ENCODE measurements around the gene ZBTB20.

Gene ZBTB20

DNA sequence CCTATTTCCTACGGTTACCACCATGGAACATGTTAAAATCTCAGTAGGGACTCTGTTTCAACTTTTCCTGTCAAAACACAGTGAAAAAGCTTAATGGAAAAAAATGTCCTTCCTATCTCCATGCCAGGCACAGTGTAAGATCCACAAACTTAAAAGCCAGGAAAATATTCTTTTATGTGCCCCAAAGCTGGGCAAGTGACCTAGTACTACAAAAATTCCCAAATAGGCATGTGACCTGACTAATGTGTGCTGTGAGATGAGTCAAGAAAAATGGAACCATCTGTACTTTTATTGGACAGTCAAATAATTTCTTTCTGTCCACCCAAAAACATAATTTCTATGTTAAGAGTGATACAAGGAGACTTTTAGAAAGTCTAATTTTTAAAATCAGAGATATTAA, 406.0 kb downstream of the ZBTB20 start:
- no peak overlapping the region for H3K4me3 Mint-ChIP-seq
- DNase-seq: no peak

DNA sequence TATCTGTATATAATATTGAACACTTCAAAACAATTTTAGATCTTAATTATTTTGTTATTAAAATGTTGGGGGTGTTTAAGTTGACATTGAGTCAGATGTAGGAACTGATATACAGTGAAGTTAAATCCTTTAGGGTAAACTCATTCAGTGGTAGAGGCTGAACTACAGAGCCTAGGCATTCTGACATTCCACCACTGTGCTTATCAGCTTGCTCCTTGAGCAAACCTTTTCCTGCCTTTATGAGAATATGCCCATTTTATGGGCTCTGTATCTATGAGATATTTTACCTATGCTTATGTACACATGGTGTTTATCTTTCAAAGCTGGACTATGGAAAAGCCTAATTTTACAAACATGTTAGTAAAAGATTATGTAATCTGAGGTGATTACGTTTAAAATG, 407.5 kb downstream of the ZBTB20 start:
- no peaks in the 10 kb centered on the region for H3K36me3 Mint-ChIP-seq (ENCODE audit: low read depth)
- no peaks in the 10 kb centered on the region for H3K27me3 Mint-ChIP-seq
- ATAC-seq (no peak), DNase-seq (no peak)
- H3K9me3 Mint-ChIP-seq: no peaks in the 10 kb centered on the region
- H3K4me1 Mint-ChIP-seq: peaks cover 6% of the 10 kb centered on the region
- no peak overlapping the region for H3K27ac Mint-ChIP-seq
- no peak overlapping the region for H3K4me3 Mint-ChIP-seq

More for the DNA sequence above, 406.0 kb downstream of the ZBTB20 start:
- H3K36me3 Mint-ChIP-seq (ENCODE audit: low read depth): no peaks in the 10 kb centered on the region
- H3K27me3 Mint-ChIP-seq: no peaks in the 10 kb centered on the region
- H3K9me3 Mint-ChIP-seq: no peaks in the 10 kb centered on the region
- no peak overlapping the region for H3K27ac Mint-ChIP-seq
- ATAC-seq: no peak
- H3K4me1 Mint-ChIP-seq: peaks cover 9% of the 10 kb centered on the region

DNA sequence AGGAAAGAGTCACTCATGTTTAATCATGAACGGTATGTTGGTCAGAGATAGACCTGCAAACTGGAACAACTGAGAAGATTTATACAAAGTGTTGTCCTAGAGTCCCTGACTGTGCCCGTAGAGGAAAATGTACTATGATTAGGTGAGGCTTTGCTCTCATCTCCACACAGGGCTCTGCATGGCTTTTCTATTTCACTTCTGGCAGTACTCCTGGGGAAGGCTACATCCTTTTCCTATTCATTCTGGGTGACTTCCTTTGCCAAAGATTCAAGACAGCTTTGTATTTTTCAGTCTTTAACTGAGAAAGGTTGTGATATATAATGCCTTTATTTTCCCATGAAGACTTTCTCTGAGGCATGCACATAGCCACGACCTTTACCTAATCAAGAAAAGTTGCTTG, 414.7 kb downstream of the ZBTB20 start:
- DNase-seq (no peak), ATAC-seq (no peak)
- Mint-ChIP-seq H3K36me3 (ENCODE audit: low read depth) (no peaks in the 10 kb centered on the region), H3K4me1 (peaks cover 5% of the 10 kb centered on the region), H3K27me3 (no peaks in the 10 kb centered on the region), H3K9me3 (no peaks in the 10 kb centered on the region), H3K27ac (no peak overlapping the region), H3K4me3 (no peak overlapping the region)

DNA sequence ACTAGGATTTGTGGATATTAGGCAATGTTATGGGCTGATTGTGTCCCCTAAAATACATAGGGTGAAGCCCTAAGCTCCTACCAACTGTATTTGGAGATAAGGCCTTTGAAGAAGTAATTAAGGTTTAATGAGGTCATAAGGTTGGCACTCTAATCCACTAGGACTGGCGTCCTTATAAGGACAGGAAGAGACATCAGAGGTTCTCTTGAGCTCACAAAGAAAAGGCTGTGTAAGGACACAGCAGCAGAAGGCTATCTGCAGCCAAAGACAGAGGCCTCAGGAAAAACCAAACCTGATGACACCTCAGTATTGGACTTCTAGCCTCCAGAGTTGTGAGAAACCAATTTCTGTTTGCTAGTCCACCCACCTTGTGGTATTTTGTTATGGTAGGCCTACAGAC, 416.7 kb downstream of the ZBTB20 start:
- Mint-ChIP-seq H3K4me3 (no peak overlapping the region), H3K27me3 (no peaks in the 10 kb centered on the region), H3K36me3 (ENCODE audit: low read depth) (no peaks in the 10 kb centered on the region), H3K27ac (no peak overlapping the region), H3K4me1 (peaks cover 7% of the 10 kb centered on the region), H3K9me3 (no peaks in the 10 kb centered on the region)
- DNase-seq: no peak
- no peak for ATAC-seq

DNA sequence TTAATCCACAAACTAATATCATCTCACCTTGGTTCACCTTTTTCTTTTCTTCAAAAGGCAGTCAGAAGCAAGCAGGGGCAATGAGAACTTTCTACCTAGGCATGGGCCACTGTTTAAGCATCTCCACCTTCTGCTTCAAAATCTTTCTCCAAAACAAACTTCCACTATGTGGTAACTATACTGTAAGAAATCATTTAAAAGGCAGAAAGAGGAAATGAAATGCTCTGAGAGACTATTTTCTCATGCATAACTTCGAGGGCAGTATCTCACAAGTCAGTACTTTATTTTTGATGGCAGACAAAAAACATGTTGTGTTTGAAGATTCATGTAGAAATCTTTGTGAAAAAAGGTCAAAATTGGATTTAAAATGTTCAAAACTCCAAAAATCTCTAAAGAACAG, 419.7 kb downstream of the ZBTB20 start:
- Mint-ChIP-seq H3K9me3 (no peaks in the 10 kb centered on the region), H3K4me3 (no peak overlapping the region), H3K36me3 (ENCODE audit: low read depth) (peaks cover 2% of the 10 kb centered on the region), H3K27me3 (no peaks in the 10 kb centered on the region), H3K4me1 (peaks cover 12% of the 10 kb centered on the region), H3K27ac (no peak overlapping the region)
- no peak for DNase-seq
- no peak for ATAC-seq

DNA sequence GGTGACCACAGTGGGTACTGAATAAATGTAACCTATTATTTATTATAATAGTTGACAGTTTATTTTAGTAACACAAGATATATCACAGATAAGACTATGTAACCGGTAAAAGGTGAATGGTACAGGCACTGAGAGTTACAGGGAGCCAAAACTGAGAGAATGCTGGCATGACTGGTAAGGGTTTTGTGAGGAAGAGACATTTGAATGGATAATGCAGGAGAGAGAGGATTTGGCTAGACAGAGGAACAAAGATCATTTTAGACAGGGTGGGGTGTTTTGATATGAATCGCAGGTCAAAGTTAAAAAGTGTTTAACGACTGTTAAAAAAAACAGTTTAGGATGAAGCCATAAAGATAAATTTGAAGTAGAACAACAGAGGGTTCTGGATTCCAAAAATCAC, 421.1 kb downstream of the ZBTB20 start:
- ATAC-seq (no peak), DNase-seq (no peak)
- H3K27ac Mint-ChIP-seq: no peak overlapping the region
- peaks cover 22% of the 10 kb centered on the region for H3K4me1 Mint-ChIP-seq
- no peaks in the 10 kb centered on the region for H3K9me3 Mint-ChIP-seq
- no peaks in the 10 kb centered on the region for H3K27me3 Mint-ChIP-seq
- H3K36me3 Mint-ChIP-seq (ENCODE audit: low read depth): peaks cover 2% of the 10 kb centered on the region
- no peak overlapping the region for H3K4me3 Mint-ChIP-seq

DNA sequence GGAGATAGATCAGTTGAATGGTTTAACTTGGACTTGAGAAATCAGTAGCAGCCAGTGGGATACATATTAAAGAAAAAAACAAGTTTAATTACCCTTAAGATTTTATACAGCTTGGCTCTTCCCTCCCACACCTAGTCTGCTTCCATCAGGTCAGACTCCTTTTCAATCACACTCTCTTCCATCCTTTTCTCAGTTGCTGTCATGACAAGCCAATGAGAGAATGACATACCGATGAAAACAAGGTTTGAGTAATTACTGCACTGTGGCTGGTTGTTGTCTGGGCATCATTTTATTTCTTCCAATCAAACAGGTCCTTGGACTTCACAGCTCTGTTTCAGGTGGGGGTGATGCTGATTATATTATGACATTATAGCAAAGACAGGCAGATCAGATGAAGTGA, 424.6 kb downstream of the ZBTB20 start:
- ATAC-seq (no peak), DNase-seq (no peak)
- Mint-ChIP-seq H3K4me3 (no peak overlapping the region), H3K9me3 (no peaks in the 10 kb centered on the region), H3K36me3 (ENCODE audit: low read depth) (peaks cover 2% of the 10 kb centered on the region), H3K27ac (no peak overlapping the region), H3K27me3 (no peaks in the 10 kb centered on the region), H3K4me1 (peaks cover 23% of the 10 kb centered on the region)

DNA sequence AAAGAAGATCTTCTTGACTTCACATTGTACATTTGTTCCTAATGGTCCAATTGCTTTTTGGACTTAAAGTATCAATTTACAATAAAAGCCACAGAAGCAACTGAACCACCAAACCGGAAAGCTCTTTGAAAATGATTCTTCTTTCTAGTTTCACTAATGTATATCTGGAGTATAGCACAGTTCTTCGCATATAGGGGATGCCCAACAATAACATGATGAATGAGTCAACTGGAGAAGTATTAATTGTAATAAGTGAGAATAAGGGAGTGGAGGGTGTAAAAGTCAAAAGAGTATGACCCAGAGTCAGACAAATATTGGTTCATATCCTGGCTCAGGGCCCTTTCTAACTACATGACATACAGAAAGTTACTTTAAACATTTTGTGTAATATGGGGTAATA, 425.2 kb downstream of the ZBTB20 start:
- H3K27me3 Mint-ChIP-seq: no peaks in the 10 kb centered on the region
- peaks cover 2% of the 10 kb centered on the region for H3K36me3 Mint-ChIP-seq (ENCODE audit: low read depth)
- DNase-seq (no peak), ATAC-seq (peak; percentile 81)
- H3K27ac Mint-ChIP-seq: no peak overlapping the region
- H3K4me1 Mint-ChIP-seq: peaks cover 20% of the 10 kb centered on the region
- H3K4me3 Mint-ChIP-seq: no peak overlapping the region
- H3K9me3 Mint-ChIP-seq: no peaks in the 10 kb centered on the region

DNA sequence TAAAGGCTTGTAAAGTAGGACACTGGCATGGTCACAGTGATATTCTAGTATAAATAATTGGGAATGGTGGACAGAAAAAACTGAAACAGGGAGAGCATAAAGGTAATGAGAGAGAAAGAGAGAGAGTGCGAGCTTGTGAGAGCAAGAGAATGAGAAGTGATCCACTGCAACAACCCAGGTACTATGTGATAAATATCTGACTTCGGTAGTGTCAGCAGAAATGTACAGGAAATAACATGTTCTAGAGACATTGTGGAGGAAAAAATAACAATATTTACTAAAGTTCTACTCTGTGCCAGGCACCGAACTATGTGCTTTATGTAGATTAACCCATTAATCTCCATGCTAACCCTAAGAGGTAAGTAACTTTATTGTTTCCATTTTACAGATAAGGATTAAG, 425.9 kb downstream of the ZBTB20 start:
- Mint-ChIP-seq H3K4me1 (peaks cover 20% of the 10 kb centered on the region), H3K27me3 (no peaks in the 10 kb centered on the region), H3K9me3 (no peaks in the 10 kb centered on the region), H3K4me3 (no peak overlapping the region), H3K36me3 (ENCODE audit: low read depth) (peaks cover 6% of the 10 kb centered on the region), H3K27ac (no peak overlapping the region)
- no peak for ATAC-seq
- no peak for DNase-seq

DNA sequence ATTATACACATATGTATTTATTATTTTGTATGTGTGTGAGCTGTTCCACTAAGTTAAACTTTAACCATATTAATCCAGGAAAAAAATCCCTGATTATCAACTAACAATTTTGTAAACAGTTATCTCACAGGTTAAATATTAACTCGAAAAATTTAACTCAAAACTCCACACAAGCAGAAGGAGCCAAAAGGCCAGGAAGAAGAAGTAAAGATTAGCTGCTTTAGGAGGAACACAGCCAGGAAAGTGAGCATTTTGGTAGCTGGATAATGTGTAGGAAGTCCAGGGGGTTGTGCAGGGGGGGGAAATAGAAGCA, 428.2 kb downstream of the ZBTB20 start:
- no peak overlapping the region for H3K4me3 Mint-ChIP-seq
- H3K27me3 Mint-ChIP-seq: no peaks in the 10 kb centered on the region
- no peak overlapping the region for H3K27ac Mint-ChIP-seq
- no peak for DNase-seq
- peaks cover 6% of the 10 kb centered on the region for H3K36me3 Mint-ChIP-seq (ENCODE audit: low read depth)
- H3K4me1 Mint-ChIP-seq: peaks cover 20% of the 10 kb centered on the region
- ATAC-seq: no peak
- H3K9me3 Mint-ChIP-seq: no peaks in the 10 kb centered on the region

DNA sequence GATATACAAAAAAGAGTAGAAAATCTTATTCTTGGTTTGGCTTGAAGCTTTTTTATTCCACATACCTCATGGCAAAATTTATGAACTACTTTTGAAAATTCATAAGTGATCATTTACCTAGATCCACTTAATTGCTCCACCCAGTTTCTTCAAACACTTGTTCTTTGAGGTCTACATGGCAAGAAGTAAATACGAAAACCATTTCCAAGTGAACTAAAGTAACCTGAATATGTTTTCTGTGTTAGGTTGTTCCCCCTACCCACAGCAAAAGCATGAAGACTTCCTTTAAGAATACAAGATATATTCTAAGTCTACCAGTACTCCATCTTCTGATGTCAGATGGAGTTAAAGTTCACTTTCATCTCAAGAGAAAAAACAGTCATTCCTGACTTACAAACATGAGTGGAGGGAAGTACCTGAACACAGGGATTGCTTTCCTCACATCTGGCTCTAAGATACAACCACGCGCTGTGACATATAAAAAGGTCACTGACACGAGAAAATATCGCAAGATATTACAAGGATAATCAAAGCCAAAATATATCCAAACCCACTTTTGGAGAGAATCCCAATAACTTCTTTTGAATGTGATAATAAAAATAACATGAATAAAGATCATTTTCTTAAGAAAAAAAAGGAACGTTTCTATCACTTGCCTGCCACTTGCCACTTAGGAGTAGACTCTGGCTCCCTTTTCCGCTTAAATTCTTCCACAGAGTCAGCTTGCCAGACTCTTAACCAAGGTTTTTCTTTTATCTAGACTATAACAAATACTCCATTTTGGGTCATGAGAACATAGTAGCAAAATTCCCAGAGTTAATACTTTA, 428.8 kb downstream of the ZBTB20 start:
- Mint-ChIP-seq H3K27ac (no peak overlapping the region), H3K27me3 (no peaks in the 10 kb centered on the region), H3K9me3 (no peaks in the 10 kb centered on the region), H3K36me3 (ENCODE audit: low read depth) (peaks cover 8% of the 10 kb centered on the region), H3K4me3 (no peak overlapping the region), H3K4me1 (peaks cover 20% of the 10 kb centered on the region)
- DNase-seq: no peak
- ATAC-seq: no peak

DNA sequence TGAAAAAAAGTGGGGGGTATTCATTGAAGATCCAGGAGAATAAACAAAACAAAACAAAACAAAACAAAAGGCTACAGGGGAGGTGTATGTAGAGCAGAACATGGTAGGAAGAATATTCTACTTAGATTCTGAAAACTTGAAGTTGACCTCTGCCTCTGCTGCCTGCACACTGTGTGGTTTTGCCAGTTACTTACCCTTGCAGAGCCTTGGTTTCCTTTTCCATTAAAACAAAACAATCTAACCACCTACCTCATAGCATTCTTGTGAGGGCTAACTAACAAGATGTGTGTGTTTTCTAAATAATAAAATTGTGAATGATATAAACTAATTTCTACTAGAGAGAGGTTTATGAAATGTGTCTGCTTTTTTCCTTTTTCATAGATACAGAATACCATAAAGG, 430.2 kb downstream of the ZBTB20 start:
- Mint-ChIP-seq H3K4me3 (no peak overlapping the region), H3K9me3 (no peaks in the 10 kb centered on the region), H3K4me1 (peaks cover 11% of the 10 kb centered on the region), H3K27ac (no peak overlapping the region), H3K27me3 (no peaks in the 10 kb centered on the region), H3K36me3 (ENCODE audit: low read depth) (peaks cover 6% of the 10 kb centered on the region)
- no peak for DNase-seq
- no peak for ATAC-seq

DNA sequence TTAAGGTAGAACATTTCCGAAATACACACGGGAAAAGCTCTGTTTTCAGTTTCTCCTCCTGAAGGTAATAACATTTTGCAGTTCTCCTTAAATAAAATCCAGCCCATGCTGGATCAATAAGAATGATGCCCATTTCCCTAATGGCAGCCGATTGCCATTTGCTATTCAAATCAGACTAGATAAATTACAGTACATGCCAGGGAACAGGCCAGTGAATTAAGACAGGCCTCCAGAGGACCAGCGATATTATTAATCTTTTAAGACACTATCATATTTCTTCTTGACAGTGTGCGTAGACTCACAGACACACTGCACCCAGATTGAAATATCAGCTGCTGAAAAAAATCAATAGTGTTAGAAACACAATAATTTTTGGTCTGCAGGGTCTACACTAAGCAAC, 431.0 kb downstream of the ZBTB20 start:
- ATAC-seq (no peak), DNase-seq (no peak)
- Mint-ChIP-seq H3K9me3 (no peaks in the 10 kb centered on the region), H3K4me3 (no peak overlapping the region), H3K36me3 (ENCODE audit: low read depth) (peaks cover 6% of the 10 kb centered on the region), H3K27me3 (no peaks in the 10 kb centered on the region), H3K4me1 (peaks cover 3% of the 10 kb centered on the region), H3K27ac (no peak overlapping the region)

DNA sequence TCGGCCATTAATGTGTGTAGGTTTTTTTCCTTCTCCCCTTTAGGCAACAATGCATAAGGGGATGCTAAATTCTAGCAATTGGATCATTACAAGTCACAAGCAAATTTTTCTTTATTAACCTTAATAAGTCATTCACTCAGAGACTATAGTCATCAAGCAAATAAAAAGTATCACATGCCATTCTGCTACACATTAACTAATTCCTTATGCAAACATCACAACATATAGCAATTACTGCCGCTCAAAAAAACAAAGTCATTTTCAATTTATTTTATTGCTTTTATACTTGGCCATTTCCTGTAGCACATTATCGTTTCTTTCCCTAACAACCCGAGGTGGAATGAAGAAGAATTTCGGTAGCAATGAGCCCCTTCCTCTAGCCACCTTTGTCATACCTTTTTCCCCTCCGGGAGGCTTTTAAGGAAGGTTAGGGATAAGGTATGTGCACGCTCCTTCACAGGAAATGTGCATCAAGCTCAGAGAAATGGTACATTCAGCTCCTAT, 432.1 kb downstream of the ZBTB20 start:
- Mint-ChIP-seq H3K36me3 (ENCODE audit: low read depth) (peaks cover 12% of the 10 kb centered on the region), H3K9me3 (no peaks in the 10 kb centered on the region), H3K27me3 (no peaks in the 10 kb centered on the region), H3K27ac (no peak overlapping the region), H3K4me3 (no peak overlapping the region), H3K4me1 (no peaks in the 10 kb centered on the region)
- no peak for ATAC-seq
- DNase-seq: no peak

DNA sequence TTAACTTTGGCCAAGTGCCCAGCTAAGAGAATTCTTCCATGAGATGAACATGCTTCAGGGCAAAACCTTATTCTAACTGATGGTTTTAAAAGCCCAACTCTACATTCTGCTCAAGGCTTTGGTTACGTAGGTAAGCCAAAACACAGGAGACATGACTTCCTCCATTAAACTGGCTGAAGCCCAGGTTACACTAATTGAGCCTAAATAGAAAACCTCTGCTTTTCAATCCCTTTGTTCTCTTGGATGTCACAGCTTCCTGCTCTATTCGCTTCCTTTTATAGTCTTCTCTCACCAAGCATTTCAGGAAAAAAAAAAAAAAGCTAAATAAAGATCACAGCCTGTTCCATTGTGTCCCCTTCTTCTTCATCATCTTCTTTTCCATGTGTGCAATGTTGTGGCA, 432.9 kb downstream of the ZBTB20 start:
- ATAC-seq: no peak
- no peak overlapping the region for H3K4me3 Mint-ChIP-seq
- no peak overlapping the region for H3K27ac Mint-ChIP-seq
- H3K27me3 Mint-ChIP-seq: no peaks in the 10 kb centered on the region
- no peaks in the 10 kb centered on the region for H3K9me3 Mint-ChIP-seq
- peaks cover 5% of the 10 kb centered on the region for H3K4me1 Mint-ChIP-seq
- DNase-seq: no peak
- peaks cover 12% of the 10 kb centered on the region for H3K36me3 Mint-ChIP-seq (ENCODE audit: low read depth)

Measured in activated naive CD8-positive, alpha-beta T cell treated with anti-CD3 and anti-CD28 coated beads, Interleukin-2, amount 50 U/mL, for 24 hours (primary cell).